Kidney (tissue), 14 donors: ENCODE results near the gene BDKRB2. TPM values are rescaled to one million over a fixed set of nuclear protein-coding genes. Genes with fewer than 3 reads are reported as not detected.
A peak's percentile ranks its signal among the peaks of the same experiment; 100 is the strongest.

Source experiments
- DNase-seq, 5 donors: peaks; one replicate each; pipeline ENCODE4 v3.0.0-alpha.2; 2013 to 2020
- FAIRE-seq: peaks from 2 replicates; lab custom pipeline; 2012; peaks lifted over from hg19 to GRCh38; lab: Jason Lieb, UNC
- H3K27ac ChIP-seq, 2 donors: one replicate each; pipeline ENCODE4 v1.7.0; 2013; ENCODE audit warnings: low read depth in 2 of 2, low read length in 2 of 2, inconsistent platforms in 1 of 2
- H3K27me3 ChIP-seq: one replicate; pipeline ENCODE4 v1.7.1; 2013; ENCODE audit warnings: low read length, inconsistent platforms; ENCODE audit not compliant: control insufficient read depth, insufficient read depth
- H3K36me3 ChIP-seq, 3 donors: one replicate each; pipeline versions ENCODE4 v1.7.0 to v1.7.1; 2013; ENCODE audit warnings: low read length in 3 of 3, control low read depth in 1 of 3, inconsistent platforms in 1 of 3; ENCODE audit not compliant: insufficient read depth in 3 of 3, control insufficient read depth in 2 of 3
- H3K4me1 ChIP-seq, 3 donors: one replicate each; pipeline versions ENCODE4 v1.7.0 to v1.7.1; 2013; ENCODE audit warnings: low read length in 3 of 3, inconsistent platforms in 1 of 3, low read depth in 1 of 3; ENCODE audit not compliant: control insufficient read depth in 2 of 3, insufficient read depth in 2 of 3
- H3K4me3 ChIP-seq, 3 donors: one replicate each; pipeline versions ENCODE4 v1.7.0 to v1.8.1; 2013; ENCODE audit warnings: low read length in 3 of 3, control low read depth in 1 of 3, inconsistent platforms in 1 of 3
- H3K9ac ChIP-seq, 3 donors: one replicate each; pipeline versions ENCODE4 v1.7.0 to v1.7.1; 2013; ENCODE audit warnings: low read length in 3 of 3, control low read depth in 1 of 3, inconsistent platforms in 1 of 3
- H3K9me3 ChIP-seq, 3 donors: one replicate each; pipeline versions ENCODE4 v1.7.0 to v1.7.1; 2013; ENCODE audit warnings: low read length in 3 of 3, control low read depth in 1 of 3, inconsistent platforms in 1 of 3; ENCODE audit not compliant: control insufficient read depth in 2 of 3, insufficient read depth in 1 of 3
- intact Hi-C: fragments of 100-400 bp; cut with DNase I; formaldehyde crosslinking; loops from one replicate; pipeline ENCODE4 v1.11.1; 2022
- polyA plus RNA-seq: library from polyadenylated mRNA; stranded (reverse); fragments of 350-450 nt; fragmentation: Illumina TruSeq; extraction: RNeasy Lipid Tissue Mini Kit (QIAGEN cat#74804); gene quantifications from one replicate; pipeline ENCODE4 v1.2.3, GENCODE V29; 2014; ENCODE audit warnings: low read depth, low replicate concordance; ENCODE audit not compliant: insufficient read depth
- total RNA-seq: library from RNA; stranded (reverse); fragmentation: NEBNext Ultra II Directional; extraction: Animal tissue kit (Norgen Biotek cat#: 25700); gene quantifications from one replicate; pipeline ENCODE4 v1.2.1, GENCODE V29; 2021
- TF ChIP-seq, protein P1 (sequence below): IDR thresholded peaks from 3 replicates; pipeline ENCODE4 v1.5.1; 2012; ENCODE audit warnings: mild to moderate bottlenecking, moderate library complexity, borderline replicate concordance; ENCODE audit not compliant: insufficient read depth; ENCODE audit errors: extremely low read depth
- donor health status: control.
- donor health status: control.
- donor health status: control.
- donor health status: control.
- donor health status: control.
- donor health status: DM: yes; HTN: yes; CAD: no.
- donor health status: Normal renal cell carcinoma (clear cell type).

The BDKRB2 gene
- total and polyA plus RNA-seq, 2 donors from 2014 or later = 7.4 to 16.1 TPM

DNA sequence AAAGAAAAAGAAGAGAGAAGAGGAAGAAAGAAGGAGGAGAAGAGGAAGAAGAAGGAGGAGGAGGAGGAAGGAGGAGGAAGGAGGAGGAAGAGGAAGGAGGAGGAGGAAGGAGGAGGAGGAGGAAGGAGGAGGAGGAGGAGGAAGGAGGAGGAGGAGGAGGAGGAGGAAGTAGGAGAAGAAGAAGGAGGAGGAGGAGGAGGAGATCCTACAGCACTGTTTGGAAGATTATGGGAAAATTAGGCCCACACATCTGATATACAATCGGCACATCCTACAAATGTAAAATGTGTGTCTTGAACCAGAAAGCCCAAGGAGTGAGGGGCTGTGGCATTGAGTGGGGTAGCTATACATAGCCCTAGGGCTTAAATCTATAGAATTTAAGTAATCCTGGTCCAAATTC is 12.0 kb downstream of the BDKRB2 start:
- no peak overlapping the region for H3K27ac ChIP-seq
- DNase-seq (no peak), FAIRE-seq (no peak)
- intact Hi-C loops = no loop called here
- H3K4me1 ChIP-seq = no peaks in the 10 kb centered on the region
- TF ChIP-seq, protein P1, sequence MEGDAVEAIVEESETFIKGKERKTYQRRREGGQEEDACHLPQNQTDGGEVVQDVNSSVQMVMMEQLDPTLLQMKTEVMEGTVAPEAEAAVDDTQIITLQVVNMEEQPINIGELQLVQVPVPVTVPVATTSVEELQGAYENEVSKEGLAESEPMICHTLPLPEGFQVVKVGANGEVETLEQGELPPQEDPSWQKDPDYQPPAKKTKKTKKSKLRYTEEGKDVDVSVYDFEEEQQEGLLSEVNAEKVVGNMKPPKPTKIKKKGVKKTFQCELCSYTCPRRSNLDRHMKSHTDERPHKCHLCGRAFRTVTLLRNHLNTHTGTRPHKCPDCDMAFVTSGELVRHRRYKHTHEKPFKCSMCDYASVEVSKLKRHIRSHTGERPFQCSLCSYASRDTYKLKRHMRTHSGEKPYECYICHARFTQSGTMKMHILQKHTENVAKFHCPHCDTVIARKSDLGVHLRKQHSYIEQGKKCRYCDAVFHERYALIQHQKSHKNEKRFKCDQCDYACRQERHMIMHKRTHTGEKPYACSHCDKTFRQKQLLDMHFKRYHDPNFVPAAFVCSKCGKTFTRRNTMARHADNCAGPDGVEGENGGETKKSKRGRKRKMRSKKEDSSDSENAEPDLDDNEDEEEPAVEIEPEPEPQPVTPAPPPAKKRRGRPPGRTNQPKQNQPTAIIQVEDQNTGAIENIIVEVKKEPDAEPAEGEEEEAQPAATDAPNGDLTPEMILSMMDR = no peak
- H3K9me3 ChIP-seq = no peaks in the 10 kb centered on the region
- no peaks in the 10 kb centered on the region for H3K27me3 ChIP-seq
- no peak overlapping the region for H3K4me3 ChIP-seq
- no peaks in the 10 kb centered on the region for H3K36me3 ChIP-seq
- H3K9ac ChIP-seq = no peak overlapping the region

- H3K4me1 ChIP-seq = no peaks in the 10 kb centered on the region
- no peaks in the 10 kb centered on the region for H3K9me3 ChIP-seq
- H3K4me3 ChIP-seq = no peak overlapping the region
- no peak for FAIRE-seq
- intact Hi-C loops = no loop called here
- TF ChIP-seq, protein P1 = no peak
- no peak overlapping the region for H3K9ac ChIP-seq
- no peak overlapping the region for H3K27ac ChIP-seq
- H3K36me3 ChIP-seq = no peaks in the 10 kb centered on the region
- DNase-seq = peak in 1 of 5 donors; percentile 55
- H3K27me3 ChIP-seq = no peaks in the 10 kb centered on the region
Measured at GRCh38 chr14:96217376-96217913, 12.8 kb downstream of the BDKRB2 start.

- Histone ChIP-seq H3K36me3 (no peaks in the 10 kb centered on the region), H3K27ac (no peak overlapping the region), H3K4me1 (peaks cover 0 to 8% (median 0%) of the 10 kb centered on the region in 3 donors), H3K27me3 (no peaks in the 10 kb centered on the region), H3K9me3 (no peaks in the 10 kb centered on the region), H3K4me3 (no peak overlapping the region), H3K9ac (no peak overlapping the region)
- TF ChIP-seq, protein P1 = no peak
- no peak for DNase-seq
- no peak for FAIRE-seq
- intact Hi-C loops = no loop called here
Measured at GRCh38 chr14:96221109-96221650, 16.5 kb downstream of the BDKRB2 start.
